ENCODE measurements around the gene PCDHB14. TPM values are rescaled to one million over a fixed set of nuclear protein-coding genes. Genes with fewer than 3 reads are reported as not detected.
"Not testable (repeated sequence)": the region's sequence is repeated elsewhere in the genome, so short reads cannot be mapped to it uniquely, and the experiment has no call there.

PCDHB14 gene
- total RNA-seq, 2 donors from 2014 or later: 2.6 to 2.8 TPM

DNA sequence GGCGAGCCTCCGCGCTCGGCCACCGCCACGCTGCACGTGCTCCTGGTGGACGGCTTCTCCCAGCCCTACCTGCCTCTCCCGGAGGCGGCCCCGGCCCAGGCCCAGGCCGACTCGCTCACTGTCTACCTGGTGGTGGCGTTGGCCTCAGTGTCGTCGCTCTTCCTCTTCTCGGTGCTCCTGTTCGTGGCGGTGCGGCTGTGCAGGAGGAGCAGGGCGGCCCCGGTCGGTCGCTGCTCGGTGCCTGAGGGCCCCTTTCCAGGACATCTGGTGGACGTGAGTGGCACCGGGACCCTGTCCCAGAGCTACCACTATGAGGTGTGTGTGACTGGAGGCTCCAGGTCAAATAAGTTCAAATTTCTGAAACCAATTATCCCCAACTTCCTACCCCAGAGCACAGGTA is 12.3 kb upstream of the PCDHB14 start:
- H3K9me3 ChIP-seq (ENCODE audit: control insufficient read depth, low read length); H3K36me3 ChIP-seq (ENCODE audit: control insufficient read depth, insufficient read depth, low read length); H3K4me3 Mint-ChIP-seq; H3K27me3 Mint-ChIP-seq (ENCODE audit: insufficient read depth); H3K4me1 ChIP-seq (ENCODE audit: control insufficient read depth, insufficient read depth, low read length); H3K27ac ChIP-seq (ENCODE audit: low read depth, low read length); H3K4me3 ChIP-seq (ENCODE audit: low read length); DNase-seq; H3K27me3 ChIP-seq (ENCODE audit: control insufficient read depth, insufficient read depth, low read length, poor library complexity, severe bottlenecking); H3K9ac ChIP-seq (ENCODE audit: extremely low read depth, low read length, poor library complexity, severe bottlenecking); H3K27ac Mint-ChIP-seq; H3K4me1 Mint-ChIP-seq: not testable (repeated sequence)
- H3K9me3 Mint-ChIP-seq: peaks cover 43% of the 10 kb centered on the region
- 92 to 93% methylated on average over 8 to 23 of the region's 27 CpGs for WGBS, 2 experiments (ENCODE audit: insufficient coverage in 1 of 2, insufficient read length in 1 of 2)
- peaks cover 19% of the 10 kb centered on the region for H3K36me3 Mint-ChIP-seq (ENCODE audit: low read depth)

DNA sequence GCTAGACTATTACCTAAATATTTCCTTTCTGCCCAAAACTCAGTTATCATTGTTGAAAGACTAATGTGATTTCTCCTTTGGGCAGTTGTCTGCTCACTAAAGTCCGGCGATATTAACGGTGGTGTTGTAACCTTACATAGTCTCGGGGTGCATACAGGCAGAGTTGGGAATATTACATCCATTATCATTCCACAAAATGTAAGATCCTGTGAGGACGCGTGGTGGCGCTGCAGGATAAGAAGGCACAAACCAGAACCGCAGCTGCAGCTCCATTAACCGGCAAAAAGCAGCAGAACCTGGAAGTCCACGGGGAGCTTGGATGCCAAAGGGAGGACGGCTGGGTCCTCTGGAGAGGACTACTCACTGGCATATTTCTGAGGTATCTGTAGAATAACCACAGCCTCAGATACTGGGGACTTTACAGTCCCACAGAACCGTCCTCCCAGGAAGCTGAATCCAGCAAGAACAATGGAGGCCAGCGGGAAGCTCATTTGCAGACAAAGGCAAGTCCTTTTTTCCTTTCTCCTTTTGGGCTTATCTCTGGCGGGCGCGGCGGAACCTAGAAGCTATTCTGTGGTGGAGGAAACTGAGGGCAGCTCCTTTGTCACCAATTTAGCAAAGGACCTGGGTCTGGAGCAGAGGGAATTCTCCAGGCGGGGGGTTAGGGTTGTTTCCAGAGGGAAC is 9.3 kb upstream of the PCDHB14 start, which contains the start of gene PCDHB13:
TSS of gene PCDHB13 (plus strand) at position 264 of the 684 bp plus-strand sequence. CDS start at position 469, 205 bp downstream.
- H3K4me3 ChIP-seq (ENCODE audit: low read length): peak within 1 kb of the TSS; percentile 23
- peak within 1 kb of the TSS; percentile 58 for H3K27ac Mint-ChIP-seq
- not testable (repeated sequence) for H3K27me3 ChIP-seq (ENCODE audit: control insufficient read depth, insufficient read depth, low read length, poor library complexity, severe bottlenecking); H3K4me1 ChIP-seq (ENCODE audit: control insufficient read depth, insufficient read depth, low read length); H3K27ac ChIP-seq (ENCODE audit: low read depth, low read length); H3K36me3 ChIP-seq (ENCODE audit: control insufficient read depth, insufficient read depth, low read length); H3K27me3 Mint-ChIP-seq (ENCODE audit: insufficient read depth); H3K9ac ChIP-seq (ENCODE audit: extremely low read depth, low read length, poor library complexity, severe bottlenecking); H3K9me3 ChIP-seq (ENCODE audit: control insufficient read depth, low read length); H3K4me1 Mint-ChIP-seq
- H3K9me3 Mint-ChIP-seq: peaks cover 55% of the 10 kb centered on the region
- H3K36me3 Mint-ChIP-seq (ENCODE audit: low read depth): peaks cover 27% of the 10 kb centered on the region
- peak; percentile 82 for DNase-seq
- H3K4me3 Mint-ChIP-seq: peak within 1 kb of the TSS; percentile 34
- TF ChIP-seq, protein P1, sequence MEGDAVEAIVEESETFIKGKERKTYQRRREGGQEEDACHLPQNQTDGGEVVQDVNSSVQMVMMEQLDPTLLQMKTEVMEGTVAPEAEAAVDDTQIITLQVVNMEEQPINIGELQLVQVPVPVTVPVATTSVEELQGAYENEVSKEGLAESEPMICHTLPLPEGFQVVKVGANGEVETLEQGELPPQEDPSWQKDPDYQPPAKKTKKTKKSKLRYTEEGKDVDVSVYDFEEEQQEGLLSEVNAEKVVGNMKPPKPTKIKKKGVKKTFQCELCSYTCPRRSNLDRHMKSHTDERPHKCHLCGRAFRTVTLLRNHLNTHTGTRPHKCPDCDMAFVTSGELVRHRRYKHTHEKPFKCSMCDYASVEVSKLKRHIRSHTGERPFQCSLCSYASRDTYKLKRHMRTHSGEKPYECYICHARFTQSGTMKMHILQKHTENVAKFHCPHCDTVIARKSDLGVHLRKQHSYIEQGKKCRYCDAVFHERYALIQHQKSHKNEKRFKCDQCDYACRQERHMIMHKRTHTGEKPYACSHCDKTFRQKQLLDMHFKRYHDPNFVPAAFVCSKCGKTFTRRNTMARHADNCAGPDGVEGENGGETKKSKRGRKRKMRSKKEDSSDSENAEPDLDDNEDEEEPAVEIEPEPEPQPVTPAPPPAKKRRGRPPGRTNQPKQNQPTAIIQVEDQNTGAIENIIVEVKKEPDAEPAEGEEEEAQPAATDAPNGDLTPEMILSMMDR (conservative IDR thresholded peaks at IDR 0.05): peak; percentile 76
- 65% methylated on average over 10 of the region's 18 CpGs; no CpG with 5 or more reads in 1 of the 2 experiments for WGBS, 2 experiments (ENCODE audit: insufficient coverage in 1 of 2, insufficient read length in 1 of 2)

DNA sequence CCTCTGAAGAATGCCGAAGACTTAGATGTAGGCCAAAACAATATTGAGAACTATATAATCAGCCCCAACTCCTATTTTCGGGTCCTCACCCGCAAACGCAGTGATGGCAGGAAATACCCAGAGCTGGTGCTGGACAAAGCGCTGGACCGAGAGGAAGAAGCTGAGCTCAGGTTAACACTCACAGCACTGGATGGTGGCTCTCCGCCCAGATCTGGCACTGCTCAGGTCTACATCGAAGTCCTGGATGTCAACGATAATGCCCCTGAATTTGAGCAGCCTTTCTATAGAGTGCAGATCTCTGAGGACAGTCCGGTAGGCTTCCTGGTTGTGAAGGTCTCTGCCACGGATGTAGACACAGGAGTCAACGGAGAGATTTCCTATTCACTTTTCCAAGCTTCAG is 8.6 kb upstream of the PCDHB14 start:
- not testable (repeated sequence) for H3K4me1 Mint-ChIP-seq

DNA sequence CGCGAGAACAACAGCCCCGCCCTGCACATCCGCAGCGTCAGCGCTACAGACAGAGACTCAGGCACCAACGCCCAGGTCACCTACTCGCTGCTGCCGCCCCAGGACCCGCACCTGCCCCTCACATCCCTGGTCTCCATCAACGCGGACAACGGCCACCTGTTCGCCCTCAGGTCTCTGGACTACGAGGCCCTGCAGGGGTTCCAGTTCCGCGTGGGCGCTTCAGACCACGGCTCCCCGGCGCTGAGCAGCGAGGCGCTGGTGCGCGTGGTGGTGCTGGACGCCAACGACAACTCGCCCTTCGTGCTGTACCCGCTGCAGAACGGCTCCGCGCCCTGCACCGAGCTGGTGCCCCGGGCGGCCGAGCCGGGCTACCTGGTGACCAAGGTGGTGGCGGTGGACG is 7.6 kb upstream of the PCDHB14 start:
- Mint-ChIP-seq H3K9me3 (peaks cover 39% of the 10 kb centered on the region), H3K36me3 (ENCODE audit: low read depth) (peaks cover 20% of the 10 kb centered on the region)
- not testable (repeated sequence) for H3K27me3 ChIP-seq (ENCODE audit: control insufficient read depth, insufficient read depth, low read length, poor library complexity, severe bottlenecking); H3K27me3 Mint-ChIP-seq (ENCODE audit: insufficient read depth); DNase-seq; H3K4me3 Mint-ChIP-seq; H3K4me1 ChIP-seq (ENCODE audit: control insufficient read depth, insufficient read depth, low read length); H3K4me1 Mint-ChIP-seq; H3K4me3 ChIP-seq (ENCODE audit: low read length); H3K9ac ChIP-seq (ENCODE audit: extremely low read depth, low read length, poor library complexity, severe bottlenecking); H3K27ac ChIP-seq (ENCODE audit: low read depth, low read length); H3K36me3 ChIP-seq (ENCODE audit: control insufficient read depth, insufficient read depth, low read length); H3K27ac Mint-ChIP-seq
- 93% methylated on average over 9 to 28 of the region's 40 CpGs for WGBS, 2 experiments (ENCODE audit: insufficient coverage in 1 of 2, insufficient read length in 1 of 2)
- H3K9me3 ChIP-seq (ENCODE audit: control insufficient read depth, low read length): peaks cover 11% of the 10 kb centered on the region

More for the DNA sequence above, 8.6 kb upstream of the PCDHB14 start:
- not testable (repeated sequence) for DNase-seq; H3K4me3 Mint-ChIP-seq; H3K27me3 ChIP-seq (ENCODE audit: control insufficient read depth, insufficient read depth, low read length, poor library complexity, severe bottlenecking); H3K4me1 ChIP-seq (ENCODE audit: control insufficient read depth, insufficient read depth, low read length); H3K27ac ChIP-seq (ENCODE audit: low read depth, low read length); H3K9ac ChIP-seq (ENCODE audit: extremely low read depth, low read length, poor library complexity, severe bottlenecking); H3K36me3 ChIP-seq (ENCODE audit: control insufficient read depth, insufficient read depth, low read length); H3K27me3 Mint-ChIP-seq (ENCODE audit: insufficient read depth); H3K27ac Mint-ChIP-seq
- H3K9me3 Mint-ChIP-seq: peaks cover 47% of the 10 kb centered on the region
- peak overlapping the region; percentile 23 for H3K4me3 ChIP-seq (ENCODE audit: low read length)
- H3K36me3 Mint-ChIP-seq (ENCODE audit: low read depth): peaks cover 27% of the 10 kb centered on the region
- 91 to 92% methylated on average over 6 to 9 of the region's 12 CpGs for WGBS, 2 experiments (ENCODE audit: insufficient coverage in 1 of 2, insufficient read length in 1 of 2)
- H3K9me3 ChIP-seq (ENCODE audit: control insufficient read depth, low read length): peaks cover 11% of the 10 kb centered on the region

DNA sequence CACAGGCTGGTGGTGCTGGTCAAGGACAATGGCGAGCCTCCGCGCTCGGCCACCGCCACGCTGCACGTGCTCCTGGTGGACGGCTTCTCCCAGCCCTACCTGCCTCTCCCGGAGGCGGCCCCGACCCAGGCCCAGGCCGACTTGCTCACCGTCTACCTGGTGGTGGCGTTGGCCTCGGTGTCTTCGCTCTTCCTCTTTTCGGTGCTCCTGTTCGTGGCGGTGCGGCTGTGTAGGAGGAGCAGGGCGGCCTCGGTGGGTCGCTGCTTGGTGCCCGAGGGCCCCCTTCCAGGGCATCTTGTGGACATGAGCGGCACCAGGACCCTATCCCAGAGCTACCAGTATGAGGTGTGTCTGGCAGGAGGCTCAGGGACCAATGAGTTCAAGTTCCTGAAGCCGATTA is 7.1 kb upstream of the PCDHB14 start:
- H3K9ac ChIP-seq (ENCODE audit: extremely low read depth, low read length, poor library complexity, severe bottlenecking); H3K36me3 ChIP-seq (ENCODE audit: control insufficient read depth, insufficient read depth, low read length); H3K4me1 ChIP-seq (ENCODE audit: control insufficient read depth, insufficient read depth, low read length); H3K4me3 Mint-ChIP-seq; H3K27me3 Mint-ChIP-seq (ENCODE audit: insufficient read depth); H3K4me1 Mint-ChIP-seq; H3K4me3 ChIP-seq (ENCODE audit: low read length); H3K27ac Mint-ChIP-seq; H3K27ac ChIP-seq (ENCODE audit: low read depth, low read length); H3K27me3 ChIP-seq (ENCODE audit: control insufficient read depth, insufficient read depth, low read length, poor library complexity, severe bottlenecking); DNase-seq: not testable (repeated sequence)
- H3K9me3 Mint-ChIP-seq: peaks cover 36% of the 10 kb centered on the region
- H3K9me3 ChIP-seq (ENCODE audit: control insufficient read depth, low read length): peaks cover 11% of the 10 kb centered on the region
- WGBS, 2 experiments (ENCODE audit: insufficient coverage in 1 of 2, insufficient read length in 1 of 2): 94 to 97% methylated on average over 6 to 18 of the region's 26 CpGs
- H3K36me3 Mint-ChIP-seq (ENCODE audit: low read depth): peaks cover 17% of the 10 kb centered on the region

DNA sequence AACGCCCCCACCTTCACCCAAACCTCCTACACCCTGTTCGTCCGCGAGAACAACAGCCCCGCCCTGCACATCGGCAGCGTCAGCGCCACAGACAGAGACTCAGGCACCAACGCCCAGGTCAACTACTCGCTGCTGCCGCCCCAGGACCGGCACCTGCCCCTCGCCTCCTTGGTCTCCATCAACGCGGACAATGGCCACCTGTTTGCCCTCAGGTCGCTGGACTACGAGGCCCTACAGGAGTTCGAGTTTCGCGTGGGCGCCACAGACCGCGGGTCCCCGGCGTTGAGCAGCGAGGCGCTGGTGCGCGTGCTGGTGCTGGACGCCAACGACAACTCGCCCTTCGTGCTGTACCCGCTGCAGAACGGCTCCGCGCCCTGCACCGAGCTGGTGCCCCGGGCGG is 1.7 kb downstream of the PCDHB14 start:
- H3K9me3 Mint-ChIP-seq: peaks cover 15% of the 10 kb centered on the region
- not testable (repeated sequence) for H3K4me3 ChIP-seq (ENCODE audit: low read length); DNase-seq; H3K27me3 Mint-ChIP-seq (ENCODE audit: insufficient read depth); H3K36me3 Mint-ChIP-seq (ENCODE audit: low read depth); H3K27ac Mint-ChIP-seq; H3K27ac ChIP-seq (ENCODE audit: low read depth, low read length); H3K4me3 Mint-ChIP-seq; H3K36me3 ChIP-seq (ENCODE audit: control insufficient read depth, insufficient read depth, low read length); H3K27me3 ChIP-seq (ENCODE audit: control insufficient read depth, insufficient read depth, low read length, poor library complexity, severe bottlenecking); H3K4me1 Mint-ChIP-seq; H3K9ac ChIP-seq (ENCODE audit: extremely low read depth, low read length, poor library complexity, severe bottlenecking); H3K4me1 ChIP-seq (ENCODE audit: control insufficient read depth, insufficient read depth, low read length); H3K9me3 ChIP-seq (ENCODE audit: control insufficient read depth, low read length)
- 95 to 100% methylated on average over 2 to 26 of the region's 40 CpGs for WGBS, 2 experiments (ENCODE audit: insufficient coverage in 1 of 2, insufficient read length in 1 of 2)

Data from endodermal cell (in vitro differentiated cells).